GM12878 (cell line): ENCODE results near the gene MCC. TPM values are rescaled to one million over a fixed set of nuclear protein-coding genes. Genes with fewer than 3 reads are reported as not detected.

ENCODE experiments used
- ATAC-seq: fragments of 200-7000 bp; cut with Tn5 transposase; 3 replicates; pipeline ENCODE4 v1.9.1; 2020; ENCODE audit warnings: mild to moderate bottlenecking, moderate library complexity
- BruUV-seq: library from RNA; stranded (reverse); fragments of 400-500 nt; replicated peaks from 2 replicates; lab custom pipeline; 2021; lab: Mats Ljungman, UMichigan
- CTCF ChIA-PET: fragments of 300-600 bp; sonication (Branson Sonifier 250); formaldehyde crosslinking; extraction: SDS; loops from one replicate; lab custom pipeline; 2021; ENCODE audit warnings: inconsistent platforms; lab: Yijun Ruan, JAX
- POLR2A ChIA-PET: fragments of 350-600 bp; formaldehyde crosslinking; extraction: SDS; loops from one replicate; lab custom pipeline; 2021; ENCODE audit warnings: inconsistent platforms; lab: Charles Lee
- RAD21 ChIA-PET: fragments of 300-600 bp; sonication (Branson Sonifier 250); formaldehyde crosslinking; loops from one replicate; lab custom pipeline; 2023; ENCODE audit warnings: antibody characterized with exemption; ENCODE audit not compliant: unreplicated experiment; lab: Charles Lee
- SMC1A ChIA-PET: fragments of 300-600 bp; sonication (Branson Sonifier 250); formaldehyde crosslinking; loops from one replicate; lab custom pipeline; 2023; ENCODE audit not compliant: unreplicated experiment, uncharacterized antibody; lab: Charles Lee
- DNase-seq: peaks from one replicate; pipeline ENCODE4 v3.0.0-alpha.2; 2011; ENCODE audit warnings: low read depth, low spot score
- FAIRE-seq: peaks from 3 replicates; lab custom pipeline; 2011; peaks lifted over from hg19 to GRCh38; lab: Jason Lieb, UNC
- H2AFZ ChIP-seq: 2 replicates; pipeline ENCODE4 v1.6.0; 2011; ENCODE audit warnings: low read depth, low read length, control low read depth; ENCODE audit not compliant: control insufficient read depth
- H3K27ac ChIP-seq: 2 replicates; pipeline ENCODE4 v1.5.1; 2011; ENCODE audit warnings: control low read depth; ENCODE audit not compliant: control insufficient read depth, insufficient read depth
- H3K27me3 ChIP-seq, 2 experiments: replicated peaks in 1 of 2; 2 replicates each; pipeline versions ENCODE4 v1.6.0 to v1.6.1; 2011; ENCODE audit warnings: low read length in 1 of 2; ENCODE audit not compliant: control insufficient read depth in 2 of 2, insufficient read depth in 2 of 2
- H3K36me3 ChIP-seq, 2 experiments: 2 replicates each; pipeline ENCODE4 v1.5.1; 2011; ENCODE audit warnings: low read length in 1 of 2; ENCODE audit not compliant: control insufficient read depth in 2 of 2, insufficient read depth in 2 of 2
- H3K4me1 ChIP-seq: 2 replicates; pipeline ENCODE4 v1.6.1; 2011; ENCODE audit warnings: mild to moderate bottlenecking, low read length, moderate library complexity, mixed read lengths; ENCODE audit not compliant: control insufficient read depth, insufficient read depth
- H3K4me2 ChIP-seq: 2 replicates; pipeline ENCODE4 v1.6.0; 2011; ENCODE audit warnings: control low read depth; ENCODE audit not compliant: control insufficient read depth, insufficient read depth
- H3K4me3 ChIP-seq: fragments of 200-600 bp; sonication (generic); 2 replicates; pipeline ENCODE4 v1.5.1; 2016
- H3K79me2 ChIP-seq: 2 replicates; pipeline ENCODE4 v1.6.0; 2011; ENCODE audit warnings: low read length; ENCODE audit not compliant: control insufficient read depth, insufficient read depth
- H3K9ac ChIP-seq: 2 replicates; pipeline ENCODE4 v1.8.0; 2011; ENCODE audit warnings: low read length, control low read depth, mixed read lengths; ENCODE audit not compliant: control insufficient read depth, insufficient read depth
- H3K9me3 ChIP-seq: replicated peaks from 3 replicates; pipeline ENCODE4 v1.5.1; 2011; ENCODE audit warnings: mild to moderate bottlenecking, low read length; ENCODE audit not compliant: control insufficient read depth, insufficient read depth
- H4K20me1 ChIP-seq: 2 replicates; pipeline ENCODE4 v1.6.0; 2011; ENCODE audit not compliant: control insufficient read depth, insufficient read depth
- CHD4 ChIP-seq: fragments of 200-600 bp; sonication (generic); IDR thresholded peaks from 2 replicates; pipeline ENCODE4 v1.6.1; 2016; ENCODE audit warnings: mild to moderate bottlenecking
- E2F4 ChIP-seq: IDR thresholded peaks from 2 replicates; pipeline ENCODE4 v1.6.1; 2012; ENCODE audit warnings: low read depth, low read length, improper control_type of control experiment
- GATAD2B ChIP-seq: fragments of 450-650 bp; conservative IDR thresholded peaks from 2 replicates; pipeline ENCODE4 v1.6.1; 2017; ENCODE audit warnings: low read depth, mild to moderate bottlenecking, moderate library complexity
- IKZF1 ChIP-seq: fragments of 450-650 bp; conservative IDR thresholded peaks from 2 replicates; pipeline ENCODE4 v1.6.1; 2017; ENCODE audit warnings: antibody characterized with exemption, mild to moderate bottlenecking
- MTA3 ChIP-seq: IDR thresholded peaks from 2 replicates; pipeline ENCODE4 v1.6.1; 2012; ENCODE audit warnings: low read length, inconsistent platforms, borderline replicate concordance
- NR2F1 ChIP-seq: fragments of 450-650 bp; conservative IDR thresholded peaks from 2 replicates; pipeline ENCODE4 v1.6.1; 2017; ENCODE audit warnings: mild to moderate bottlenecking
- PAX8 ChIP-seq: fragments of 450-650 bp; IDR thresholded peaks from 2 replicates; pipeline ENCODE4 v1.6.1; 2017; ENCODE audit warnings: mild to moderate bottlenecking, moderate library complexity
- SKIL ChIP-seq: fragments of 450-650 bp; IDR thresholded peaks from 2 replicates; pipeline ENCODE4 v1.6.1; 2017; ENCODE audit warnings: mild to moderate bottlenecking, low read depth, inconsistent platforms; ENCODE audit not compliant: poor library complexity, severe bottlenecking
- ZBTB40 ChIP-seq: fragments of 450-650 bp; IDR thresholded peaks from 2 replicates; pipeline ENCODE4 v1.6.1; 2016; ENCODE audit warnings: mild to moderate bottlenecking, moderate library complexity, borderline replicate concordance
- ZNF217 ChIP-seq: fragments of 450-650 bp; IDR thresholded peaks from 2 replicates; pipeline ENCODE4 v1.6.1; 2017; ENCODE audit warnings: antibody characterized with exemption, mild to moderate bottlenecking
- WGBS: methylation state at CpG from one replicate; pipeline ENCODE4 v1.1.6; 2016; ENCODE audit warnings: low lambda C conversion rate; ENCODE audit not compliant: insufficient replicate concordance, insufficient coverage; ENCODE audit errors: missing lambda C conversion rate; 5-methylcytosine and 5-hydroxymethylcytosine counted together
- in situ Hi-C: fragments of 300-500 bp; cut with MboI; formaldehyde crosslinking; loops from 9 replicates; pipeline ENCODE4 v1.14.3; 2018; ENCODE audit warnings: mixed read lengths
- intact Hi-C: fragments of 100-400 bp; cut with micrococcal nuclease; formaldehyde crosslinking; loops from one replicate; pipeline ENCODE4 v1.14.2; 2022; ENCODE audit not compliant: unreplicated experiment
- polyA plus RNA-seq, 11 experiments: library from polyadenylated mRNA; depleted of rRNA in 4 of 11; unstranded in 6 of 11; stranded (reverse) in 5 of 11; fragments of >200 nt; fragmentation: Nextera tagmentation in 4 of 11; fragmentation: Illumina TruSeq in 1 of 11; extraction: Ambion mirVana in 4 of 11; extraction: Trizol in 1 of 11; gene quantifications; 1 replicate in 1 of 11; 2 replicates in 10 of 11; pipeline versions ENCODE4 v1.2.1 to v1.2.3, GENCODE V29; 2011 to 2016; ENCODE audit warnings: inconsistent platforms in 2 of 11, missing spikeins in 2 of 11, low read depth in 1 of 11
- total RNA-seq, 4 experiments: library from RNA; depleted of rRNA in 3 of 4; stranded (reverse); fragments of >200 nt in 3 of 4; fragmentation: Illumina TruSeq in 1 of 4; extraction: Trizol in 1 of 4; gene quantifications; 2 replicates each; pipeline versions ENCODE4 v1.2.1 to v1.2.3, GENCODE V29; 2013 to 2021

MCC gene
- total and polyA plus RNA-seq, 10 of the 15 experiments (the other 5 are each of a cell fraction or from before 2014, with no cell fraction given): 0.03 to 0.86 (median 0.16) TPM

GRCh38 chr5:113225259-113225658, 263.0 kb downstream of the MCC start:
- no peak overlapping the region for H3K4me2 ChIP-seq
- RAD21 ChIA-PET: no interaction called here
- POLR2A ChIA-PET: no interaction called here
- SMC1A ChIA-PET: no interaction called here
- H3K27ac ChIP-seq: no peak overlapping the region
- H3K9me3 ChIP-seq: no peaks in the 10 kb centered on the region
- no peaks in the 10 kb centered on the region for H4K20me1 ChIP-seq
- TF ChIP-seq CHD4: no peak
- TF ChIP-seq IKZF1: no peak
- no peak for TF ChIP-seq E2F4
- no peak for TF ChIP-seq GATAD2B
- TF ChIP-seq SKIL: no peak
- TF ChIP-seq NR2F1: no peak
- TF ChIP-seq ZBTB40: no peak
- TF ChIP-seq ZNF217: no peak
- TF ChIP-seq MTA3: no peak
- no peak for TF ChIP-seq PAX8
- no peaks in the 10 kb centered on the region for H3K79me2 ChIP-seq
- CTCF ChIA-PET: interaction anchor here (1.2 kb wide), 1 partner anchor 229 kb away, joined by 3 read pairs; no protein-coding TSS in a partner anchor
- DNase-seq (no peak), FAIRE-seq (no peak), ATAC-seq (no peak)
- H3K4me3 ChIP-seq: no peak overlapping the region
- H3K9ac ChIP-seq: no peak overlapping the region
- intact Hi-C loops: no loop called here
- BruUV-seq: no TSS peak
- H3K27me3 ChIP-seq: peaks cover 0 to 5% of the 10 kb centered on the region in 2 experiments; a peak in 2 of 4 replicates
- H3K36me3 ChIP-seq: no peaks in the 10 kb centered on the region
- no peak overlapping the region for H2AFZ ChIP-seq
- no peaks in the 10 kb centered on the region for H3K4me1 ChIP-seq
- in situ Hi-C loops: no loop called here
- 0% methylated on average over 2 of the region's 2 CpGs for WGBS
